Thyroid gland (tissue), 4 donors: ENCODE results near the gene INPP5D. TPM values are rescaled to one million over a fixed set of nuclear protein-coding genes. Genes with fewer than 3 reads are reported as not detected.

ENCODE experiments used
- DNase-seq, 2 donors: peaks; one replicate each; pipeline ENCODE4 v3.0.0-alpha.2; 2019
- H3K27ac ChIP-seq, 3 donors: fragments of 200-600 bp; sonication (generic); 1 replicate in 2 of 3; 2 replicates in 1 of 3; pipeline ENCODE4 v1.5.1; 2016 to 2019; ENCODE audit warnings: mild to moderate bottlenecking in 1 of 3, moderate library complexity in 1 of 3
- H3K27me3 ChIP-seq: fragments of 200-600 bp; sonication (generic); one replicate; pipeline ENCODE4 v1.5.1; 2019
- H3K36me3 ChIP-seq, 2 donors: fragments of 200-600 bp; sonication (generic); one replicate each; pipeline ENCODE4 v1.5.1; 2016 to 2019
- H3K4me1 ChIP-seq, 2 donors: fragments of 200-600 bp; sonication (generic); one replicate each; pipeline ENCODE4 v1.5.1; 2017 to 2019
- H3K4me3 ChIP-seq, 3 donors: fragments of 200-600 bp; sonication (generic); replicated peaks in 1 of 3; 1 replicate in 2 of 3; 2 replicates in 1 of 3; pipeline ENCODE4 v1.5.1; 2016; ENCODE audit warnings: mild to moderate bottlenecking in 1 of 3
- H3K9me3 ChIP-seq: fragments of 200-600 bp; sonication (generic); one replicate; pipeline ENCODE4 v1.5.1; 2017
- CTCF ChIP-seq, 6 experiments: fragments of 200-600 bp in 3 of 6; fragments of 450-650 bp in 3 of 6; sonication (generic) in 3 of 6; IDR thresholded peaks; one replicate each; pipeline ENCODE4 v1.5.1; 2016 to 2019; ENCODE audit warnings: antibody characterized with exemption in 6 of 6, mild to moderate bottlenecking in 2 of 6, inconsistent platforms in 1 of 6, moderate library complexity in 1 of 6
- POLR2A ChIP-seq, 2 donors: fragments of 450-650 bp; IDR thresholded peaks; one replicate each; pipeline ENCODE4 v1.6.1; 2017; ENCODE audit warnings: antibody characterized with exemption in 2 of 2, mild to moderate bottlenecking in 2 of 2, moderate library complexity in 1 of 2
- whole genome bisulfite sequencing, 2 donors: methylation state at CpG; one replicate each; pipeline ENCODE4 v1.1.5; 2017; 5-methylcytosine and 5-hydroxymethylcytosine counted together
- intact Hi-C: fragments of 100-400 bp; cut with DNase I; formaldehyde crosslinking; loops from one replicate; pipeline ENCODE4 v1.15.1; 2023
- total RNA-seq, 4 donors: library from RNA; depleted of rRNA; stranded (reverse); fragments of >200 nt; gene quantifications; one replicate each; pipeline ENCODE4 v1.2.3, GENCODE V29; 2016

Gene INPP5D
- total RNA-seq, 4 donors from 2014 or later = 7.1 to 13.4 (median 10.5) TPM

GRCh38 chr2:233211548-233211895 is 151.4 kb downstream of the INPP5D start:
- 46 to 60% methylated on average over 3 of the region's 3 CpGs for WGBS, 2 donors
- H3K27me3 ChIP-seq = no peaks in the 10 kb centered on the region
- H3K4me3 ChIP-seq = no peak overlapping the region
- no peak for DNase-seq
- no peak overlapping the region for H3K27ac ChIP-seq
- H3K36me3 ChIP-seq = no peaks in the 10 kb centered on the region
- TF ChIP-seq CTCF (IDR thresholded peaks at IDR 0.05) (no peak), POLR2A (IDR thresholded peaks at IDR 0.05) (no peak)
- intact Hi-C loops = no loop called here
- H3K9me3 ChIP-seq = no peaks in the 10 kb centered on the region
- H3K4me1 ChIP-seq = peaks cover 4 to 22% of the 10 kb centered on the region in 2 donors

- H3K36me3 ChIP-seq = no peaks in the 10 kb centered on the region
- intact Hi-C loops = no loop called here
- H3K4me1 ChIP-seq = peaks cover 4 to 22% of the 10 kb centered on the region in 2 donors
- TF ChIP-seq CTCF (IDR thresholded peaks at IDR 0.05) (no peak), POLR2A (IDR thresholded peaks at IDR 0.05) (no peak)
- H3K4me3 ChIP-seq = no peak overlapping the region
- WGBS, 2 donors = 85 to 93% methylated on average over 15 of the region's 15 CpGs
- H3K27ac ChIP-seq = no peak overlapping the region
- H3K9me3 ChIP-seq = no peaks in the 10 kb centered on the region
- H3K27me3 ChIP-seq = no peaks in the 10 kb centered on the region
- no peak for DNase-seq
Observed at GRCh38 chr2:233213011-233213410, 152.9 kb downstream of the INPP5D start.

- DNase-seq = no peak
- Histone ChIP-seq H3K9me3 (no peaks in the 10 kb centered on the region), H3K4me1 (peaks cover 4 to 20% of the 10 kb centered on the region in 2 donors), H3K27ac (no peak overlapping the region), H3K27me3 (no peaks in the 10 kb centered on the region), H3K36me3 (no peaks in the 10 kb centered on the region), H3K4me3 (no peak overlapping the region)
- intact Hi-C loops = no loop called here
- no peak for TF ChIP-seq POLR2A (IDR thresholded peaks at IDR 0.05)
- TF ChIP-seq CTCF (IDR thresholded peaks at IDR 0.05) = no peak
- 77 to 89% methylated on average over 6 of the region's 6 CpGs for WGBS, 2 donors
Observed at GRCh38 chr2:233213975-233214374, 153.8 kb downstream of the INPP5D start.

GRCh38 chr2:233217892-233218377 is 157.8 kb downstream of the INPP5D start:
- WGBS, 2 donors = 81 to 84% methylated on average over 8 of the region's 8 CpGs
- H3K36me3 ChIP-seq = no peaks in the 10 kb centered on the region
- H3K27me3 ChIP-seq = no peaks in the 10 kb centered on the region
- H3K4me3 ChIP-seq = no peak overlapping the region
- TF ChIP-seq POLR2A (IDR thresholded peaks at IDR 0.05) (no peak), CTCF (IDR thresholded peaks at IDR 0.05) (no peak)
- H3K27ac ChIP-seq = no peak overlapping the region
- DNase-seq = no peak
- intact Hi-C loops = no loop called here
- no peaks in the 10 kb centered on the region for H3K4me1 ChIP-seq
- no peaks in the 10 kb centered on the region for H3K9me3 ChIP-seq

- intact Hi-C loops = no loop called here
- H3K27ac ChIP-seq = no peak overlapping the region
- no peaks in the 10 kb centered on the region for H3K4me1 ChIP-seq
- H3K27me3 ChIP-seq = no peaks in the 10 kb centered on the region
- TF ChIP-seq POLR2A (IDR thresholded peaks at IDR 0.05) = no peak
- TF ChIP-seq CTCF (IDR thresholded peaks at IDR 0.05) = no peak
- no peaks in the 10 kb centered on the region for H3K36me3 ChIP-seq
- WGBS, 2 donors = 92 to 98% methylated on average over 5 to 6 of the region's 6 CpGs
- DNase-seq = no peak
- H3K9me3 ChIP-seq = no peaks in the 10 kb centered on the region
- H3K4me3 ChIP-seq = no peak overlapping the region
Observed at GRCh38 chr2:233218836-233219235, 158.7 kb downstream of the INPP5D start.
